DOHH2 (cell line): ENCODE data around the gene PGAM1.

Experiments used
- H3F3A ChIP-seq: fragments of 200-600 bp; sonication (generic), shearing (Covaris generic); 2 replicates; pipeline ENCODE4 v1.6.0; 2016; ENCODE audit warnings: antibody characterized with exemption, mild to moderate bottlenecking; ENCODE audit not compliant: control insufficient read depth, insufficient read depth
- H3K27ac ChIP-seq: fragments of 200-600 bp; sonication (generic); 2 replicates; pipeline ENCODE4 v1.5.1; 2014; ENCODE audit warnings: low read depth, mild to moderate bottlenecking, low read length, moderate library complexity
- H3K27me3 ChIP-seq: fragments of 200-600 bp; sonication (generic); 2 replicates; pipeline ENCODE4 v1.6.1; 2014; ENCODE audit warnings: mild to moderate bottlenecking, low read length, mixed read lengths; ENCODE audit not compliant: control insufficient read depth
- H3K36me3 ChIP-seq: fragments of 200-600 bp; sonication (generic); 2 replicates; pipeline ENCODE4 v1.6.1; 2014; ENCODE audit warnings: mild to moderate bottlenecking, low read length, moderate library complexity, mixed read lengths; ENCODE audit not compliant: control insufficient read depth
- H3K4me1 ChIP-seq: fragments of 200-600 bp; sonication (generic); 2 replicates; pipeline ENCODE4 v1.6.1; 2014; ENCODE audit warnings: mild to moderate bottlenecking, low read length, mixed read lengths; ENCODE audit not compliant: control insufficient read depth
- H3K4me2 ChIP-seq: fragments of 200-600 bp; sonication (generic); 2 replicates; pipeline ENCODE4 v1.6.0; 2014; ENCODE audit warnings: mild to moderate bottlenecking, low read length, moderate library complexity
- H3K4me3 ChIP-seq: fragments of 200-600 bp; sonication (generic); 2 replicates; pipeline ENCODE4 v1.5.1; 2014; ENCODE audit warnings: mild to moderate bottlenecking, low read length, mixed read lengths
- H3K79me2 ChIP-seq: fragments of 200-600 bp; sonication (generic); 2 replicates; pipeline ENCODE4 v1.6.1; 2014; ENCODE audit warnings: mild to moderate bottlenecking, low read length, mixed read lengths; ENCODE audit not compliant: control insufficient read depth
- H3K9me2 ChIP-seq: fragments of 200-600 bp; sonication (generic); replicated peaks from 2 replicates; pipeline ENCODE4 v1.6.1; 2014; ENCODE audit warnings: mild to moderate bottlenecking, low read length, mixed read lengths; ENCODE audit not compliant: control insufficient read depth
- H3K9me3 ChIP-seq: fragments of 200-600 bp; sonication (generic); 2 replicates; pipeline ENCODE4 v1.6.1; 2014; ENCODE audit warnings: antibody characterized with exemption, low read length, mixed read lengths; ENCODE audit not compliant: control insufficient read depth, insufficient read depth
- H4K20me1 ChIP-seq: fragments of 200-600 bp; sonication (generic); 2 replicates; pipeline ENCODE4 v1.6.0; 2014; ENCODE audit warnings: low read depth, mild to moderate bottlenecking, antibody characterized with exemption, low read length, moderate library complexity; ENCODE audit not compliant: control insufficient read depth, insufficient read depth
- EZH2phosphoT487 ChIP-seq: fragments of 200-600 bp; sonication (generic); IDR thresholded peaks from 2 replicates; pipeline ENCODE4 v1.6.1; 2017; ENCODE audit warnings: borderline replicate concordance, mild to moderate bottlenecking, antibody characterized with exemption, low read length, moderate library complexity, mixed read lengths
- TF ChIP-seq, protein P1 (sequence below): fragments of 200-600 bp; sonication (generic); IDR thresholded peaks from one replicate; pipeline ENCODE4 v1.5.1; 2014; ENCODE audit warnings: antibody characterized with exemption, mild to moderate bottlenecking, low read depth, low read length; ENCODE audit not compliant: poor library complexity, severe bottlenecking

Gene PGAM1

DNA sequence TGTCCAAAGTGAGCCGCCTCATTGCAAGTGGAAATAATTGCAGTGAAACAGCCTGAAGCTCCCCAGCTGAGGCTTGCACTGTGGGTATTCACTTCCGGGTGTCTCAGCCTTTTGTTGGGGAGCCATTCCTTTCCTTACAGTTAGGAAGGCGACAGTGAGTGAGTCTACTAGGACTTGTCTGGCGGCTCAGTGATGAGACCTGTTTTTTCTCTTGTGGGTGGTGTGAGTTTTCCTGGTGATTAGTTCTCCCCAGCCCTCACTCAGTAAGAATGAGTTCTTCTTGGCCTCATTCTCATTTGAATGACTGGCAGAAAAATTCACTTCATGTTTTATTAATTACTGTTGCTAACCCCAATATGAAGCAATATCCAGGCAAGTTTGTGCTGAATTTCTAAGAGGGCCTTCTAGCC is 2.6 kb downstream of the PGAM1 start:
- Histone ChIP-seq H3K36me3 (peaks cover 66% of the 10 kb centered on the region), H3K27ac (peak overlapping the region; percentile 9; the same call in 1 of the 2 replicates), H3K27me3 (no peaks in the 10 kb centered on the region), H4K20me1 (peaks cover 21% of the 10 kb centered on the region), H3K9me3 (no peaks in the 10 kb centered on the region), H3K4me2 (peak overlapping the region; percentile 82), H3F3A (peaks cover 50% of the 10 kb centered on the region), H3K9me2 (no peaks in the 10 kb centered on the region), H3K4me3 (peak overlapping the region; percentile 95), H3K4me1 (peaks cover 42% of the 10 kb centered on the region), H3K79me2 (peaks cover 62% of the 10 kb centered on the region)
- TF ChIP-seq, protein P1, sequence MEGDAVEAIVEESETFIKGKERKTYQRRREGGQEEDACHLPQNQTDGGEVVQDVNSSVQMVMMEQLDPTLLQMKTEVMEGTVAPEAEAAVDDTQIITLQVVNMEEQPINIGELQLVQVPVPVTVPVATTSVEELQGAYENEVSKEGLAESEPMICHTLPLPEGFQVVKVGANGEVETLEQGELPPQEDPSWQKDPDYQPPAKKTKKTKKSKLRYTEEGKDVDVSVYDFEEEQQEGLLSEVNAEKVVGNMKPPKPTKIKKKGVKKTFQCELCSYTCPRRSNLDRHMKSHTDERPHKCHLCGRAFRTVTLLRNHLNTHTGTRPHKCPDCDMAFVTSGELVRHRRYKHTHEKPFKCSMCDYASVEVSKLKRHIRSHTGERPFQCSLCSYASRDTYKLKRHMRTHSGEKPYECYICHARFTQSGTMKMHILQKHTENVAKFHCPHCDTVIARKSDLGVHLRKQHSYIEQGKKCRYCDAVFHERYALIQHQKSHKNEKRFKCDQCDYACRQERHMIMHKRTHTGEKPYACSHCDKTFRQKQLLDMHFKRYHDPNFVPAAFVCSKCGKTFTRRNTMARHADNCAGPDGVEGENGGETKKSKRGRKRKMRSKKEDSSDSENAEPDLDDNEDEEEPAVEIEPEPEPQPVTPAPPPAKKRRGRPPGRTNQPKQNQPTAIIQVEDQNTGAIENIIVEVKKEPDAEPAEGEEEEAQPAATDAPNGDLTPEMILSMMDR = no peak
- TF ChIP-seq EZH2phosphoT487 = no peak

DNA sequence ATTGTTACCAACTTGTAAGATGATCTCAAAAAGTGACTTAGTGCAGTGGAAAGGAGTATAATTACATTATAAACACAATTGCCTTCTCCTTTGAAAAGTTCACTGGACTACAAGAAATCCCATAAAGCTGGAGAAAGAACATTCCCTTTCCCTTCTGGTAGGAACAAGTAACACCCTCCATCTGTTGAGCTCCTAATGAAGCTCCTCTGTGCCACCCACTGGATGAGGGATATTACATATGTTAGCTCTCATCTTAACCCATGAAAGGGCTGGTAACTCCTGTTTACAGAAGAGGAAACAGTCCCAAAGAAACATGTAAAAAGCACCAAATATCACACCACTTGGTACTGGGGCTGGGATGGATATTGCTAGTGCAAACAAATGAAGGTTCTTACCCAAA is 8.1 kb downstream of the PGAM1 start:
- peaks cover 25% of the 10 kb centered on the region for H3K79me2 ChIP-seq
- no peak overlapping the region for H3K4me3 ChIP-seq
- H3K9me2 ChIP-seq = no peaks in the 10 kb centered on the region
- no peak for TF ChIP-seq EZH2phosphoT487
- TF ChIP-seq, protein P1 = no peak
- no peaks in the 10 kb centered on the region for H3K27me3 ChIP-seq
- no peak overlapping the region for H3K4me2 ChIP-seq
- H3K9me3 ChIP-seq = no peaks in the 10 kb centered on the region
- peaks cover 15% of the 10 kb centered on the region for H3K4me1 ChIP-seq
- H3K27ac ChIP-seq = peak overlapping the region; percentile 16; the same call in 1 of the 2 replicates
- peaks cover 3% of the 10 kb centered on the region; the same call in 1 of the 2 replicates for H4K20me1 ChIP-seq
- peaks cover 76% of the 10 kb centered on the region for H3K36me3 ChIP-seq
- peaks cover 51% of the 10 kb centered on the region for H3F3A ChIP-seq

DNA sequence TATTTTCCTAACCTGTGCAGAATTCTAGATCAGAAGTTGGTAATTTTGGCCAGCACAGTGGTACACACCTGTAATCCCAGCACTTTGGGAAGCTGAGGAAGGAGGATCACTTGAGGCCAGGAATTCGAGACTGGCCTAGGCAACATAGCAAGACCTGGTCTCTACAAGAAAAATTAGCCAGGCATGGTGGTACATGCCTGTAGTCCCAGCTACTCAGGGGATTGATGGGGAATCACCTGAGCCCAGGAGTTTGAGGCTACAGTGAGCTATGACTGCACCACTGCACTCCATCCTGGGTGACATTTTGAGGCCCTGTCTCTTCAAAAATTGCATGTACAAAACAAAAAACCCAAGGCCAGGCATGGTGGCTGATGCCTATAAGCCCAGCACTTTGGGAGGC is 8.6 kb downstream of the PGAM1 start:
- H3K27ac ChIP-seq = peak overlapping the region; percentile 16; the same call in 1 of the 2 replicates
- TF ChIP-seq EZH2phosphoT487 = no peak
- TF ChIP-seq, protein P1 = no peak
- H3K9me2 ChIP-seq = no peaks in the 10 kb centered on the region
- H3K4me3 ChIP-seq = no peak overlapping the region
- no peaks in the 10 kb centered on the region for H4K20me1 ChIP-seq
- H3K9me3 ChIP-seq = no peaks in the 10 kb centered on the region
- peaks cover 20% of the 10 kb centered on the region for H3K79me2 ChIP-seq
- H3K27me3 ChIP-seq = no peaks in the 10 kb centered on the region
- H3K4me2 ChIP-seq = no peak overlapping the region
- H3F3A ChIP-seq = peaks cover 48% of the 10 kb centered on the region
- H3K4me1 ChIP-seq = peaks cover 11% of the 10 kb centered on the region; the same call in 1 of the 2 replicates
- H3K36me3 ChIP-seq = peaks cover 74% of the 10 kb centered on the region
